ENCODE data around the gene ADAM12. TPM values are rescaled to one million over a fixed set of nuclear protein-coding genes. Genes with fewer than 3 reads are reported as not detected.

ADAM12 gene
- total and polyA plus RNA-seq, 9 of the 15 experiments (the other 6 are each of a cell fraction or from before 2014, with no cell fraction given): not detected

DNA sequence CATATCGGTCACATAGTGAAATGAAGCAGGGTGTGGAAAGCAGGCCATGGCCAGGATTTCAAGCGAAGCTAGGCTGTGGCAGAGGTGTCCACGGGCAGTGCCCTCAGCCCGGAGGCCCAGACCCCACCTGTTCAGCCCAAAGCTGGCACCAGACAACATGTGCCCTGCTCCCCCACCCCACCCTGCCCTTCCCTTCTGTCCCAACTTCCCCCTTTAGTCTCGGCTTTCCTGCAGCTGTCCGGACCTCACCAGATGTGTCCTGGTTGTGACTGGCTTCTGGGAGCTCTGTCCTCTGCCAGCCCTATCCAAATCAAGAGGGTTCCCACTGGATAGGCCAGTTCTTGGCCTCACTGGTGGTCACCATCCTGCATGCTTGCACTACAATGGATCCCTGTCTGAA lies 37.3 kb downstream of the ADAM12 start:
- Histone ChIP-seq H3K79me2 (ENCODE audit: control insufficient read depth, insufficient read depth, low read length) (no peaks in the 10 kb centered on the region), H3K27ac (ENCODE audit: extremely low read depth, low read depth, low read length) (no peak overlapping the region), H3K9me3 (replicated peaks; ENCODE audit: control insufficient read depth, insufficient read depth, low read depth, low read length) (no peaks in the 10 kb centered on the region), H3K4me1 (replicated peaks in 1 of 2; ENCODE audit: control insufficient read depth in 2 of 2, insufficient read depth in 2 of 2, low read length in 2 of 2) (no peaks in the 10 kb centered on the region), H3K36me3 (ENCODE audit: control insufficient read depth, insufficient read depth, low read length) (no peaks in the 10 kb centered on the region), H3K4me3 (no peak overlapping the region), H2AFZ (ENCODE audit: low read depth, low read length) (no peak overlapping the region), H4K20me1 (replicated peaks; ENCODE audit: control insufficient read depth, insufficient read depth, low read length) (no peaks in the 10 kb centered on the region), H3K9ac (ENCODE audit: insufficient read depth in 1 of 2, low read depth in 2 of 2, low read length in 2 of 2) (no peak overlapping the region), H3K4me2 (ENCODE audit: insufficient read depth, low read length) (no peak overlapping the region), H3K27me3 (ENCODE audit: control insufficient read depth in 2 of 2, insufficient read depth in 2 of 2, low read length in 2 of 2) (no peaks in the 10 kb centered on the region), H3K9me1 (ENCODE audit: control insufficient read depth, insufficient read depth, low read length) (no peaks in the 10 kb centered on the region)
- 0% methylated on average over 2 of the region's 6 CpGs for WGBS (ENCODE audit: insufficient coverage, low coverage, missing lambda C conversion rate)
- ATAC-seq (no peak), FAIRE-seq (no peak), DNase-seq (ENCODE audit: extremely low read depth in 1 of 4, low spot score in 3 of 4) (no peak)
- ChIA-PET CTCF (ENCODE audit: low intra/inter-chr PET ratio) (no interaction called here), POLR2A (no interaction called here)
- in situ Hi-C loops (cut with MboI): no loop called here
- BruUV-seq (replicated peaks): no TSS peak
- intact Hi-C loops (cut with micrococcal nuclease): no loop called here
- TF ChIP-seq, protein P1, sequence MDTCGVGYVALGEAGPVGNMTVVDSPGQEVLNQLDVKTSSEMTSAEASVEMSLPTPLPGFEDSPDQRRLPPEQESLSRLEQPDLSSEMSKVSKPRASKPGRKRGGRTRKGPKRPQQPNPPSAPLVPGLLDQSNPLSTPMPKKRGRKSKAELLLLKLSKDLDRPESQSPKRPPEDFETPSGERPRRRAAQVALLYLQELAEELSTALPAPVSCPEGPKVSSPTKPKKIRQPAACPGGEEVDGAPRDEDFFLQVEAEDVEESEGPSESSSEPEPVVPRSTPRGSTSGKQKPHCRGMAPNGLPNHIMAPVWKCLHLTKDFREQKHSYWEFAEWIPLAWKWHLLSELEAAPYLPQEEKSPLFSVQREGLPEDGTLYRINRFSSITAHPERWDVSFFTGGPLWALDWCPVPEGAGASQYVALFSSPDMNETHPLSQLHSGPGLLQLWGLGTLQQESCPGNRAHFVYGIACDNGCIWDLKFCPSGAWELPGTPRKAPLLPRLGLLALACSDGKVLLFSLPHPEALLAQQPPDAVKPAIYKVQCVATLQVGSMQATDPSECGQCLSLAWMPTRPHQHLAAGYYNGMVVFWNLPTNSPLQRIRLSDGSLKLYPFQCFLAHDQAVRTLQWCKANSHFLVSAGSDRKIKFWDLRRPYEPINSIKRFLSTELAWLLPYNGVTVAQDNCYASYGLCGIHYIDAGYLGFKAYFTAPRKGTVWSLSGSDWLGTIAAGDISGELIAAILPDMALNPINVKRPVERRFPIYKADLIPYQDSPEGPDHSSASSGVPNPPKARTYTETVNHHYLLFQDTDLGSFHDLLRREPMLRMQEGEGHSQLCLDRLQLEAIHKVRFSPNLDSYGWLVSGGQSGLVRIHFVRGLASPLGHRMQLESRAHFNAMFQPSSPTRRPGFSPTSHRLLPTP (IDR thresholded peaks at IDR 0.05; ENCODE audit: borderline replicate concordance, extremely low read depth, insufficient read length): no peak
- TF ChIP-seq TRIM24 (IDR thresholded peaks at IDR 0.05) (no peak), KAT2B (IDR thresholded peaks at IDR 0.05; ENCODE audit: low read depth, low read length) (no peak), EP400 (IDR thresholded peaks at IDR 0.05) (no peak), KDM2B (CRISPR knock-in tag; IDR thresholded peaks at IDR 0.05) (no peak), PRMT5 (CRISPR knock-in tag; IDR thresholded peaks at IDR 0.05) (no peak), ESRRA (IDR thresholded peaks at IDR 0.05; ENCODE audit: borderline replicate concordance, low read depth) (no peak), ZNF644 (tag; IDR thresholded peaks at IDR 0.05; ENCODE audit: low read depth) (no peak), BCOR (IDR thresholded peaks at IDR 0.05) (no peak), SLC30A9 (CRISPR knock-in tag; IDR thresholded peaks at IDR 0.05) (no peak), TRIM28 (IDR thresholded peaks at IDR 0.05) (no peak), ZNF589 (CRISPR knock-in tag; IDR thresholded peaks at IDR 0.05; ENCODE audit: low read depth) (no peak), HCFC1 (IDR thresholded peaks at IDR 0.05; ENCODE audit: low read depth, low read length) (no peak), SAFB2 (IDR thresholded peaks at IDR 0.05; ENCODE audit: borderline replicate concordance, low read depth, low read length, severe bottlenecking) (no peak)
- TF ChIP-seq, protein P2, sequence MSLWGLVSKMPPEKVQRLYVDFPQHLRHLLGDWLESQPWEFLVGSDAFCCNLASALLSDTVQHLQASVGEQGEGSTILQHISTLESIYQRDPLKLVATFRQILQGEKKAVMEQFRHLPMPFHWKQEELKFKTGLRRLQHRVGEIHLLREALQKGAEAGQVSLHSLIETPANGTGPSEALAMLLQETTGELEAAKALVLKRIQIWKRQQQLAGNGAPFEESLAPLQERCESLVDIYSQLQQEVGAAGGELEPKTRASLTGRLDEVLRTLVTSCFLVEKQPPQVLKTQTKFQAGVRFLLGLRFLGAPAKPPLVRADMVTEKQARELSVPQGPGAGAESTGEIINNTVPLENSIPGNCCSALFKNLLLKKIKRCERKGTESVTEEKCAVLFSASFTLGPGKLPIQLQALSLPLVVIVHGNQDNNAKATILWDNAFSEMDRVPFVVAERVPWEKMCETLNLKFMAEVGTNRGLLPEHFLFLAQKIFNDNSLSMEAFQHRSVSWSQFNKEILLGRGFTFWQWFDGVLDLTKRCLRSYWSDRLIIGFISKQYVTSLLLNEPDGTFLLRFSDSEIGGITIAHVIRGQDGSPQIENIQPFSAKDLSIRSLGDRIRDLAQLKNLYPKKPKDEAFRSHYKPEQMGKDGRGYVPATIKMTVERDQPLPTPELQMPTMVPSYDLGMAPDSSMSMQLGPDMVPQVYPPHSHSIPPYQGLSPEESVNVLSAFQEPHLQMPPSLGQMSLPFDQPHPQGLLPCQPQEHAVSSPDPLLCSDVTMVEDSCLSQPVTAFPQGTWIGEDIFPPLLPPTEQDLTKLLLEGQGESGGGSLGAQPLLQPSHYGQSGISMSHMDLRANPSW (CRISPR knock-in tag; IDR thresholded peaks at IDR 0.05): no peak
- TF ChIP-seq, protein P3, sequence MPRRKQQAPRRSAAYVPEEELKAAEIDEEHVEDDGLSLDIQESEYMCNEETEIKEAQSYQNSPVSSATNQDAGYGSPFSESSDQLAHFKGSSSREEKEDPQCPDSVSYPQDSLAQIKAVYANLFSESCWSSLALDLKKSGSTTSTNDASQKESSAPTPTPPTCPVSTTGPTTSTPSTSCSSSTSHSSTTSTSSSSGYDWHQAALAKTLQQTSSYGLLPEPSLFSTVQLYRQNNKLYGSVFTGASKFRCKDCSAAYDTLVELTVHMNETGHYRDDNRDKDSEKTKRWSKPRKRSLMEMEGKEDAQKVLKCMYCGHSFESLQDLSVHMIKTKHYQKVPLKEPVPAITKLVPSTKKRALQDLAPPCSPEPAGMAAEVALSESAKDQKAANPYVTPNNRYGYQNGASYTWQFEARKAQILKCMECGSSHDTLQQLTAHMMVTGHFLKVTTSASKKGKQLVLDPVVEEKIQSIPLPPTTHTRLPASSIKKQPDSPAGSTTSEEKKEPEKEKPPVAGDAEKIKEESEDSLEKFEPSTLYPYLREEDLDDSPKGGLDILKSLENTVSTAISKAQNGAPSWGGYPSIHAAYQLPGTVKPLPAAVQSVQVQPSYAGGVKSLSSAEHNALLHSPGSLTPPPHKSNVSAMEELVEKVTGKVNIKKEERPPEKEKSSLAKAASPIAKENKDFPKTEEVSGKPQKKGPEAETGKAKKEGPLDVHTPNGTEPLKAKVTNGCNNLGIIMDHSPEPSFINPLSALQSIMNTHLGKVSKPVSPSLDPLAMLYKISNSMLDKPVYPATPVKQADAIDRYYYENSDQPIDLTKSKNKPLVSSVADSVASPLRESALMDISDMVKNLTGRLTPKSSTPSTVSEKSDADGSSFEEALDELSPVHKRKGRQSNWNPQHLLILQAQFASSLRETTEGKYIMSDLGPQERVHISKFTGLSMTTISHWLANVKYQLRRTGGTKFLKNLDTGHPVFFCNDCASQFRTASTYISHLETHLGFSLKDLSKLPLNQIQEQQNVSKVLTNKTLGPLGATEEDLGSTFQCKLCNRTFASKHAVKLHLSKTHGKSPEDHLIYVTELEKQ (CRISPR knock-in tag; IDR thresholded peaks at IDR 0.05): no peak

Measured in K562 (cell line).